ENCODE results near the gene CEP112. TPM values are rescaled to one million over a fixed set of nuclear protein-coding genes. Genes with fewer than 3 reads are reported as not detected.

The CEP112 gene
- total and polyA plus RNA-seq, 2 experiments from 2014 or later = 4.0 to 4.3 TPM

DNA sequence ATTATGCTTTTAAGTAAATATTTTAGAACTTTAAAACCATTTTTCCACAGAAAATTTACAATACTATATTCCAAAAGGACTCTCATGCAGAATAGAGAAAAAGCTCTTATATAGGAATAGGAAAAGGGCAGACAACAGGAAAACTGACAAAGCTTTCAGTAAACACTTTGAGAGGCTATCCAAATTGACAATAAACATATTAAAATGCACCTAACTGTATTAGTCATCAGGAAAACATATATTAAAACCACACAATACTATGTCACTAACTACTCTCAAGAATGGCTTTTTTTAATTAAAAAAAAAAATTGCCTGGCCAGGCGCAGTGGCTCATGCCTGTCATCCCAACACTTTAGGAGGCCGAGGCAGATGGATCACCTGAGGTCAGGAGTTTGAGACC, 77.3 kb downstream of the CEP112 start:
- no peaks in the 10 kb centered on the region for H3K79me2 ChIP-seq (replicated peaks; ENCODE audit: insufficient read depth)
- no peaks in the 10 kb centered on the region for H3F3A ChIP-seq (replicated peaks; ENCODE audit: low read depth)
- ATAC-seq (no peak), DNase-seq (ENCODE audit: low spot score) (no peak)
- TF ChIP-seq CREB1 (CRISPR knock-in tag; IDR thresholded peaks at IDR 0.05; ENCODE audit: low read depth) (no peak), EZH2phosphoT487 (IDR thresholded peaks at IDR 0.05; ENCODE audit: unreplicated experiment) (no peak), ZNF114 (CRISPR knock-in tag; IDR thresholded peaks at IDR 0.05) (no peak), JUNB (IDR thresholded peaks at IDR 0.05; ENCODE audit: unreplicated experiment) (no peak), STAT1 (IDR thresholded peaks at IDR 0.05; ENCODE audit: unreplicated experiment) (no peak), ZNF331 (CRISPR knock-in tag; IDR thresholded peaks at IDR 0.05; ENCODE audit: low read depth) (no peak), EZH2 (IDR thresholded peaks at IDR 0.05; ENCODE audit: low read depth, unreplicated experiment) (no peak), NANOG (IDR thresholded peaks at IDR 0.05; ENCODE audit: borderline replicate concordance) (no peak), POLR2AphosphoS5 (IDR thresholded peaks at IDR 0.05; ENCODE audit: low read depth) (no peak)
- TF ChIP-seq, protein P1, sequence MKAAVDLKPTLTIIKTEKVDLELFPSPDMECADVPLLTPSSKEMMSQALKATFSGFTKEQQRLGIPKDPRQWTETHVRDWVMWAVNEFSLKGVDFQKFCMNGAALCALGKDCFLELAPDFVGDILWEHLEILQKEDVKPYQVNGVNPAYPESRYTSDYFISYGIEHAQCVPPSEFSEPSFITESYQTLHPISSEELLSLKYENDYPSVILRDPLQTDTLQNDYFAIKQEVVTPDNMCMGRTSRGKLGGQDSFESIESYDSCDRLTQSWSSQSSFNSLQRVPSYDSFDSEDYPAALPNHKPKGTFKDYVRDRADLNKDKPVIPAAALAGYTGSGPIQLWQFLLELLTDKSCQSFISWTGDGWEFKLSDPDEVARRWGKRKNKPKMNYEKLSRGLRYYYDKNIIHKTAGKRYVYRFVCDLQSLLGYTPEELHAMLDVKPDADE (IDR thresholded peaks at IDR 0.05) = no peak
- TF ChIP-seq, protein P2, sequence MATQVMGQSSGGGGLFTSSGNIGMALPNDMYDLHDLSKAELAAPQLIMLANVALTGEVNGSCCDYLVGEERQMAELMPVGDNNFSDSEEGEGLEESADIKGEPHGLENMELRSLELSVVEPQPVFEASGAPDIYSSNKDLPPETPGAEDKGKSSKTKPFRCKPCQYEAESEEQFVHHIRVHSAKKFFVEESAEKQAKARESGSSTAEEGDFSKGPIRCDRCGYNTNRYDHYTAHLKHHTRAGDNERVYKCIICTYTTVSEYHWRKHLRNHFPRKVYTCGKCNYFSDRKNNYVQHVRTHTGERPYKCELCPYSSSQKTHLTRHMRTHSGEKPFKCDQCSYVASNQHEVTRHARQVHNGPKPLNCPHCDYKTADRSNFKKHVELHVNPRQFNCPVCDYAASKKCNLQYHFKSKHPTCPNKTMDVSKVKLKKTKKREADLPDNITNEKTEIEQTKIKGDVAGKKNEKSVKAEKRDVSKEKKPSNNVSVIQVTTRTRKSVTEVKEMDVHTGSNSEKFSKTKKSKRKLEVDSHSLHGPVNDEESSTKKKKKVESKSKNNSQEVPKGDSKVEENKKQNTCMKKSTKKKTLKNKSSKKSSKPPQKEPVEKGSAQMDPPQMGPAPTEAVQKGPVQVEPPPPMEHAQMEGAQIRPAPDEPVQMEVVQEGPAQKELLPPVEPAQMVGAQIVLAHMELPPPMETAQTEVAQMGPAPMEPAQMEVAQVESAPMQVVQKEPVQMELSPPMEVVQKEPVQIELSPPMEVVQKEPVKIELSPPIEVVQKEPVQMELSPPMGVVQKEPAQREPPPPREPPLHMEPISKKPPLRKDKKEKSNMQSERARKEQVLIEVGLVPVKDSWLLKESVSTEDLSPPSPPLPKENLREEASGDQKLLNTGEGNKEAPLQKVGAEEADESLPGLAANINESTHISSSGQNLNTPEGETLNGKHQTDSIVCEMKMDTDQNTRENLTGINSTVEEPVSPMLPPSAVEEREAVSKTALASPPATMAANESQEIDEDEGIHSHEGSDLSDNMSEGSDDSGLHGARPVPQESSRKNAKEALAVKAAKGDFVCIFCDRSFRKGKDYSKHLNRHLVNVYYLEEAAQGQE (IDR thresholded peaks at IDR 0.05; ENCODE audit: unreplicated experiment) = no peak
- TF ChIP-seq, protein P3, sequence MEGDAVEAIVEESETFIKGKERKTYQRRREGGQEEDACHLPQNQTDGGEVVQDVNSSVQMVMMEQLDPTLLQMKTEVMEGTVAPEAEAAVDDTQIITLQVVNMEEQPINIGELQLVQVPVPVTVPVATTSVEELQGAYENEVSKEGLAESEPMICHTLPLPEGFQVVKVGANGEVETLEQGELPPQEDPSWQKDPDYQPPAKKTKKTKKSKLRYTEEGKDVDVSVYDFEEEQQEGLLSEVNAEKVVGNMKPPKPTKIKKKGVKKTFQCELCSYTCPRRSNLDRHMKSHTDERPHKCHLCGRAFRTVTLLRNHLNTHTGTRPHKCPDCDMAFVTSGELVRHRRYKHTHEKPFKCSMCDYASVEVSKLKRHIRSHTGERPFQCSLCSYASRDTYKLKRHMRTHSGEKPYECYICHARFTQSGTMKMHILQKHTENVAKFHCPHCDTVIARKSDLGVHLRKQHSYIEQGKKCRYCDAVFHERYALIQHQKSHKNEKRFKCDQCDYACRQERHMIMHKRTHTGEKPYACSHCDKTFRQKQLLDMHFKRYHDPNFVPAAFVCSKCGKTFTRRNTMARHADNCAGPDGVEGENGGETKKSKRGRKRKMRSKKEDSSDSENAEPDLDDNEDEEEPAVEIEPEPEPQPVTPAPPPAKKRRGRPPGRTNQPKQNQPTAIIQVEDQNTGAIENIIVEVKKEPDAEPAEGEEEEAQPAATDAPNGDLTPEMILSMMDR (conservative IDR thresholded peaks at IDR 0.05; ENCODE audit: low read depth in 2 of 2) = no peak
- TF ChIP-seq, protein P4, sequence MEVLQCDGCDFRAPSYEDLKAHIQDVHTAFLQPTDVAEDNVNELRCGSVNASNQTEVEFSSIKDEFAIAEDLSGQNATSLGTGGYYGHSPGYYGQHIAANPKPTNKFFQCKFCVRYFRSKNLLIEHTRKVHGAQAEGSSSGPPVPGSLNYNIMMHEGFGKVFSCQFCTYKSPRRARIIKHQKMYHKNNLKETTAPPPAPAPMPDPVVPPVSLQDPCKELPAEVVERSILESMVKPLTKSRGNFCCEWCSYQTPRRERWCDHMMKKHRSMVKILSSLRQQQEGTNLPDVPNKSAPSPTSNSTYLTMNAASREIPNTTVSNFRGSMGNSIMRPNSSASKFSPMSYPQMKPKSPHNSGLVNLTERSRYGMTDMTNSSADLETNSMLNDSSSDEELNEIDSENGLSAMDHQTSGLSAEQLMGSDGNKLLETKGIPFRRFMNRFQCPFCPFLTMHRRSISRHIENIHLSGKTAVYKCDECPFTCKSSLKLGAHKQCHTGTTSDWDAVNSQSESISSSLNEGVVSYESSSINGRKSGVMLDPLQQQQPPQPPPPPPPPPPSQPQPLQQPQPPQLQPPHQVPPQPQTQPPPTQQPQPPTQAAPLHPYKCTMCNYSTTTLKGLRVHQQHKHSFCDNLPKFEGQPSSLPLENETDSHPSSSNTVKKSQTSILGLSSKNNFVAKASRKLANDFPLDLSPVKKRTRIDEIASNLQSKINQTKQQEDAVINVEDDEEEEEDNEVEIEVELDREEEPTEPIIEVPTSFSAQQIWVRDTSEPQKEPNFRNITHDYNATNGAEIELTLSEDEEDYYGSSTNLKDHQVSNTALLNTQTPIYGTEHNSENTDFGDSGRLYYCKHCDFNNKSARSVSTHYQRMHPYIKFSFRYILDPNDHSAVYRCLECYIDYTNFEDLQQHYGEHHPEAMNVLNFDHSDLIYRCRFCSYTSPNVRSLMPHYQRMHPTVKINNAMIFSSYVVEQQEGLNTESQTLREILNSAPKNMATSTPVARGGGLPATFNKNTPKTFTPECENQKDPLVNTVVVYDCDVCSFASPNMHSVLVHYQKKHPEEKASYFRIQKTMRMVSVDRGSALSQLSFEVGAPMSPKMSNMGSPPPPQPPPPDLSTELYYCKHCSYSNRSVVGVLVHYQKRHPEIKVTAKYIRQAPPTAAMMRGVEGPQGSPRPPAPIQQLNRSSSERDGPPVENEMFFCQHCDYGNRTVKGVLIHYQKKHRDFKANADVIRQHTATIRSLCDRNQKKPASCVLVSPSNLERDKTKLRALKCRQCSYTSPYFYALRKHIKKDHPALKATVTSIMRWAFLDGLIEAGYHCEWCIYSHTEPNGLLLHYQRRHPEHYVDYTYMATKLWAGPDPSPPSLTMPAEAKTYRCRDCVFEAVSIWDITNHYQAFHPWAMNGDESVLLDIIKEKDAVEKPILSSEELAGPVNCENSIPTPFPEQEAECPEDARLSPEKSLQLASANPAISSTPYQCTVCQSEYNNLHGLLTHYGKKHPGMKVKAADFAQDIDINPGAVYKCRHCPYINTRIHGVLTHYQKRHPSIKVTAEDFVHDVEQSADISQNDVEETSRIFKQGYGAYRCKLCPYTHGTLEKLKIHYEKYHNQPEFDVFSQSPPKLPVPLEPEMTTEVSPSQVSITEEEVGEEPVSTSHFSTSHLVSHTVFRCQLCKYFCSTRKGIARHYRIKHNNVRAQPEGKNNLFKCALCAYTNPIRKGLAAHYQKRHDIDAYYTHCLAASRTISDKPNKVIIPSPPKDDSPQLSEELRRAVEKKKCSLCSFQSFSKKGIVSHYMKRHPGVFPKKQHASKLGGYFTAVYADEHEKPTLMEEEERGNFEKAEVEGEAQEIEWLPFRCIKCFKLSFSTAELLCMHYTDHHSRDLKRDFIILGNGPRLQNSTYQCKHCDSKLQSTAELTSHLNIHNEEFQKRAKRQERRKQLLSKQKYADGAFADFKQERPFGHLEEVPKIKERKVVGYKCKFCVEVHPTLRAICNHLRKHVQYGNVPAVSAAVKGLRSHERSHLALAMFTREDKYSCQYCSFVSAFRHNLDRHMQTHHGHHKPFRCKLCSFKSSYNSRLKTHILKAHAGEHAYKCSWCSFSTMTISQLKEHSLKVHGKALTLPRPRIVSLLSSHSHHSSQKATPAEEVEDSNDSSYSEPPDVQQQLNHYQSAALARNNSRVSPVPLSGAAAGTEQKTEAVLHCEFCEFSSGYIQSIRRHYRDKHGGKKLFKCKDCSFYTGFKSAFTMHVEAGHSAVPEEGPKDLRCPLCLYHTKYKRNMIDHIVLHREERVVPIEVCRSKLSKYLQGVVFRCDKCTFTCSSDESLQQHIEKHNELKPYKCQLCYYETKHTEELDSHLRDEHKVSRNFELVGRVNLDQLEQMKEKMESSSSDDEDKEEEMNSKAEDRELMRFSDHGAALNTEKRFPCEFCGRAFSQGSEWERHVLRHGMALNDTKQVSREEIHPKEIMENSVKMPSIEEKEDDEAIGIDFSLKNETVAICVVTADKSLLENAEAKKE (CRISPR knock-in tag; IDR thresholded peaks at IDR 0.05) = no peak
- no peak overlapping the region for H3K27ac ChIP-seq (ENCODE audit: low read depth)
- H3K4me3 ChIP-seq = no peak overlapping the region
- H4K20me1 ChIP-seq (replicated peaks; ENCODE audit: insufficient read depth) = no peaks in the 10 kb centered on the region
- Mint-ChIP-seq H3K27ac (no peak overlapping the region), H3K27me3 (ENCODE audit: insufficient read depth, low read depth, poor library complexity) (no peaks in the 10 kb centered on the region), H3K4me1 (peaks cover 5% of the 10 kb centered on the region; the same call in 1 of the 3 replicates), H3K4me3 (no peak overlapping the region), H3K9me3 (peaks cover 16% of the 10 kb centered on the region; the same call in 2 of the 3 replicates), H3K36me3 (ENCODE audit: low read depth) (peaks cover 9% of the 10 kb centered on the region; the same call in 2 of the 3 replicates)
- H3K4me2 ChIP-seq = no peak overlapping the region
- H3K4me1 ChIP-seq (ENCODE audit: insufficient read depth) = no peaks in the 10 kb centered on the region
- H2AFZ ChIP-seq = no peak overlapping the region
- H3K36me3 ChIP-seq (ENCODE audit: insufficient read depth) = no peaks in the 10 kb centered on the region
- no peaks in the 10 kb centered on the region; the same call in 1 of the 2 replicates for H3K27me3 ChIP-seq (ENCODE audit: insufficient read depth)
- H3K9me2 ChIP-seq (ENCODE audit: insufficient read depth) = no peaks in the 10 kb centered on the region; the same call in 1 of the 2 replicates
